HG03159 (cell line): ENCODE measurements around the gene CHD3.
A peak's percentile ranks its signal among the peaks of the same experiment; 100 is the strongest.

Experiments
- ATAC-seq: cut with Tn5 transposase; IDR thresholded peaks from one replicate; pipeline ENCODE4 v1.9.1; 2021; ENCODE audit warnings: mild to moderate bottlenecking, moderate library complexity; ENCODE audit not compliant: unreplicated experiment

CHD3 gene

DNA sequence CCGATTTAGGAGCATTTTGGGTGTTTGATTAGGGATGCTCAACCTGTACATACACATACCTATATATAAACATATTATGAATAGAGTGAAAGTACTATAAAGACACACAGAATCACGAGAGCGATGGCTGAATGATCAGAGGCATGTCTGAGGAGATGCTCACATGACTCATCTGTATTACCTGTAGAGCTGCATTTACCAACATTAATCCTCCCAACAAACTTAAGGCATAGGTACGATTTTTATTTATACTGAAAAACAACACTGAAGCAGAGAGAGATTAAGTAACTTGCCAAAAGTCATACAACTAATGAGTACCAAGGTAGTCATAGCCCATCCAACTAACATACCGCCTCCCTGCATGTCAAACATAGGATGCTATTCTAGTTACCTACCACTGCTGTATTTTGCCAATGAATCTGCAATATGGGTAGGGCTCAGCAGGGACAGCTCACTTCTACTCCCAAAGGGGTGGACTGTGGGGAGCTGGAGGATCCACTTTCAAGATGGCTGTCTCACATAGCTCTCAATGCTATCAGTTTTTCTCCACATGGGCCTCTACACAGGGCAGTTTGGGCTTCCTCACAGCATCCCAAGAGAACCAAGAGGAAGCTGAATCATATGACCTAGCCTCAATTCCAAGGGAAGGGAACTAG is 23.5 kb upstream of the CHD3 start:
- no peak for ATAC-seq

DNA sequence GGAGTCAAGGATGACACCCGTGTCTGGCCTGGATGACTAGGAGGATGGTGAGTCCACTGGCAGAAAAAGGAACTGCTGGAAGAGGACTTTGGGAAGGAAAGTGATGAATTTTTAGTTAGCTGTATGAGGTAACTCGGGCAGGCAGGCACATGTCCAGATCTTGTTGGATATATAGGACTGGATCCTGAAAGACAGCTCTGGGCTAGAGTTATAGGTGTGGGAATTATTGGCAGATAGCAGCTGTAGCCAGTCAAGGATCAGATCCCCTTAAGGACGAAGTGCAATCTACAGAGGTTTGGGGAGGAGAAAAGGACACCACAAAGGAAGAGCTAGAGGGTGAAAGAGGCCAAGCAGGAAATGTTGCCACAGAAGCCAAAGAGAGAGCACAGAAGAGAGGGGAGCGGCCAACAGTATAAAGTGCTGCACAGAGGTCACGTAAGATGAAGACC is 20.7 kb upstream of the CHD3 start:
- ATAC-seq = no peak

DNA sequence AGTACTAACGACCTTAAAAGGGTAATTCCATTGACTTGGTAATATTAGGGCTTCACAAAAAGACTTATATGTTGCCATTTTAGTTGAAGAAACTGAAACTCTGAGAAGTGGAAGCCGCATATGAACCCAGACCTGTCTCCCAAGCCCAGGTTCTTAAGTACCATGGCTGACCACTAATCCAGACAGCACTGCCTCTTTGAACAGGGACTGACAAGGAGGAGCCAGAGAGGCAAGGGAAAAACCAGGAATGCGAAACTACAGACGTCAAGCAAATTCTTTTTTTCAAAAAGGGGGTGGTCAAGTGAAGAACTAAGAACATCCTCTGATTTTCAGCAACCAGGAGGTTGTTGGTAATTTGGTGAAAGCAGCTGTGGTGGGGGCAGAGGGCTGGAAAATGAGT is 15.5 kb upstream of the CHD3 start:
- ATAC-seq = no peak

DNA sequence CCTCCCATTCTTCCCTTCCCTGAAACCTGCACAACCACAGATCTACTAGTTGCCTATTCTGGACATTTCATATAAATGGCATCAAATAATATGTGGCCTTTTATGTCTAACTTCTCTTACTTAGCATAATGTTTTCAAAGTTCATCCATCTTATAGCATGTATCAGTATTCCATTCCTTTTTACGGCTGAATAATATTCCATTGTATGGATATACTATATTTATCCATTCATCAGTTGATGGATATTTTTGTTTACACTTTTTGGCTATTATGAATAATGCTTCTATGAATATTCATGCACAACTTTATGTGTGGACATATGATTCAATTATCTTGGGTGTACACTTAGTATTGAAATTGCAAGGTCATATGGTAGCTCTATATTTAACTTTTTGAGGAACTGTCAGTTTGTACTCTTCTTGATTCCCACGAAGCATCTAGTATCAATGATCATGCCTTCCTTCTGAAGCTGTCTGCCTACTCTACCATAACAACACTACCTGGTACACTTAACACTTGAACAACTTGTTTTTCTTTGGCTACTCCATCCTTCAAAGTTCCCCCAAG is 12.7 kb upstream of the CHD3 start:
- no peak for ATAC-seq

DNA sequence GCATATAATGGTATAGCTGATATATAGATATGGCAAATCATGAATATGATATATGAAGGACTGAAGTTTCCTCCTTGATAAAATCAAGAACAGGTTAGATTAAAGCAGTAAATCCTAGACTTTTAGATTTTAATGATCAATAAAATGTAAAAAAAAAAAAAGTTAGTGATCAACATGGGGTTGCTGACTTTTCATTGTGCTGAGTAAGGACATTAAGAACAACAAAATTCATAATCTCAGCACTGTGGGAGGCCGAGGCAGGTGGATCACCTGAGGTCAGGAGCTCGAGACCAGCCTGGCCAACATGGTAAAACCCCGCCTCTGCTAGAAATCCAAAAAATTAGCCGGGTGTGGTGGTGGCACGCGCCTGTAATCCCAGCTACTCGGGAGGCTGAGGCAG is 10.4 kb upstream of the CHD3 start:
- no peak for ATAC-seq

DNA sequence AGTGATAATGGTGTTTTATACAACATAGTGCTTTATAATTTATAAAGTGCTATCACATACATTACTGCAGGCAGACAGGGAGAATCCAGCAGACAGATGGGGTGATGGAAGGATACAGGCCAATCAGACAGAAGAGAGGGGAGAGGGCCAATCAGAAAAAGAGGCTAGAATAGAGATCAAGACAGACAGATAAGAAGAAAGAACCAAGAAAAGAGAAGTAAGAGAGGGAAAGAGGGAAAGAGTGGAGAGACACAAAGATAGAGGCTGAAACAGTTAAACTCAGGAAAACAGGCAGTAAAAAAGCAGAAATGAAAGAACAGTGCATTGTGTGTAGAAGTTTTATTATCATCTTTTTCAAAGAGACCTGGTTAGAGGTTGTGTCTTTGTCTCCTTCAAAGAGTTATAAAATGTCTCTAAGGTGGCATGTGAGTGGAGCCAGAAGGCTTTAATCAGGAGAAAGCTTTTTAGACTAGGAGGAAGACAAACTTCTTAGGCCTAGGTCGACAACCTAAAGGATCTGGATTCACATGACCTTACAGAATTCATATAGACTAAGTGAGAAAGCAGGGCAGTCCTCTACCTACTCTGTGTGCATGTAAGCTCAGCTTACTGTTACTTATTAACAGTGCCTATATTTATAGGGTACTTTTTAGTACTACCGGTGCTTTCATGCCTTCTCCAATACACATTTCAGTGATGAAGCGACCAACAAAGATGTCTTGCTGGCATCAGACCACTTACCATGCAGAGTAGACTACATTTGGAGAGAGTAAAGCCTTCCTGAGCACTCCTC is 8.3 kb upstream of the CHD3 start:
- no peak for ATAC-seq

DNA sequence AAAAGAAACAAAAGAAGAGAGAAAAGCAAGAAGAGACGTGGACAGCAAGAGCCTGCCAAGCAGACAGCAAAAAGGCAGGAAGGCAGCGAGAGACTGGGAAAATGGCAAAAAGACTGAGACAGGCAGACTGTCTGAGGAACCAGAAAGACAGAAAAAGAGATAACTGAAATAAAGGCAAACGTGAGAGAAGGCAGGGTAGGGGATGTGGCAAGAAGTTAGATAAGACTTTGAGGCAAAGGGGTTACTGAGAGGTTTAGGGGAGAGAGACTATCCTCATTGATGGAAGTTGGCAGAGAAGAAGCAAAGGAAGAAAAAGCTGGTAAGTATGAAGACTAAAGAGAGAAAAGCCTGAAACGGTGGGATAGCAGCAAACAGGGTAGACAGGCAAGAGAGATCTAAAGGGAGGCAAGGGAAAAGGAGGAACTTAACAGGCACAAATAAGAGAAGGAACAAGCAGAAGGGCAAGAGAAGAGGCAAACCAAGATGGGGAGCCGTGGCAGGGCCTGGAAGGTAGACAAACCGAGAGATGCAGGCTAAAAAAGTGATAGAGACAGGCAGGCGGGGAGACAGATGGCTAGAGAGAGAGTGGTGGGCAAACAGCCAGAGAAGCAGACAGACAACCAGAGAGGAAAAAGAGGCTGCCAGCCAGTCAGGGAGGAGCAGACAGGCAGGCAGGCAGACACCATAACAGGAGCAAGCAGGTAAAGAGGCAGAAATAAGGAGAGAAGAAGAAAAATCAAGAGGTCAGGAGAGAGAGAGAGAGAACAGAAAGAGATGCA is 7.1 kb upstream of the CHD3 start:
- ATAC-seq = no peak

DNA sequence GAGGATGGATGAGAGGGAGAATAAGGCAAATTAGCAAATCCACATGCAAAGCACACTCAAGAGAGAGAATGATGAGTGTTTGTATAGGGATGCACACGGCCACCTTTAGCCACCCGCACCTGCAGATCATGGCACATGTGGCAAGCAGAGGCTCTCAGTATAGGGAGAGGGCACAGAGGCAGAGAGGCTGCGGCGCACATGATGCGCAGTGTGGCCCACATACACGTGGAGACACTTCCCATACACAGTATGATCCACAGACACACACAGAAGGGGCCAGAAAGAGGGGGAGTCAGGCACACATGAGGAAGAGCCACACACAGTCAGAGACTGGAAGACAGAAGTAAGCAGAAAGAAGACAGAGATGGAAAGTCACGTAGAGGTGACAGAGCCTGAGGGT is 6.5 kb upstream of the CHD3 start:
- no peak for ATAC-seq

DNA sequence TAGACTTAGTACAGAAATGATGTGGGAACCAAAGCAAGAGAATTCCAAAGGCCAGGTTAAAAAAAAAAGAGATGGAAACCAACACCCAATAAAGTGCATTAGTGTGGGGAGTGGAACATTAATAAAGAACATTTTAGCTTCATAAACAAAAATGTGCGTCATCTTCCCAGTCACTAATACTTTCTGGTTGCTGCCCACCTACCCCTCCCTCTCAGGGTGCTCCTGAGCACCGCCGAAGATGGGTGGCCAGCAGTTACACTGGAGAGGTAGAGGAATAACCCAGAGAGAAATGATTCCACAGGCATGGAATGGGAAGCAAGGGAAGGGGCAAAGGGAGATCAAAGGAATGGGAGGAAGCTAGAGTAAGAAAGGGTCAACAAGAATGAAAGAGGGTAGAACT is 6.0 kb upstream of the CHD3 start:
- no peak for ATAC-seq

DNA sequence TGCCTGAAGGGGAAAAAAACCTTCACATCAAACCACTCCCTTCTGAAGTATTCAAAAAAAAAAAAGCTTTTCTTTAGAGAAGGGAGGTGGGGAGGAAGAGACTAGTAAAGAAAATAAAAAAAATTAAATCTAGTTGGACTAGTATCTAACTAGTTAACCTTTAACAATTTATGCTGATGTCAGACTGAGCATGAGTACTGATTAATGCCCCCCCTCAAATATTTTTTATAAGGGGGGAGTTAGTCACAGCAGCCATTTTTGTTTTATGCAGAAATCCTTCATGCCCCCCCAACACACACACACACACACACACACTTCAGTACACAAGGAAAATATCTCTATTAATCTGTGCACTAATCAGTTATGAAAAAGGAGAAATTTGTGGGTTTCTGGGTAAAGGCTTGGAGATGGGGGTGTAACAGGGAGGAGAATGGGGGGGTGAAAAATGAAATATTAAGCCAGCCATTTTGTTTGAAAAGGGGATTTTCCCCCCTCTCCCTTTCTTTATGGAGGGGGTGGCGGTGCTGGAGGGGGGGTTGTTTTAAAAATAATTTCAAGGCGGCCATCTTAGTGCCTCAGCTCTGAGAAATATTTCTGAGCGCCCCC is 4.7 kb upstream of the CHD3 start:
- no peak for ATAC-seq

DNA sequence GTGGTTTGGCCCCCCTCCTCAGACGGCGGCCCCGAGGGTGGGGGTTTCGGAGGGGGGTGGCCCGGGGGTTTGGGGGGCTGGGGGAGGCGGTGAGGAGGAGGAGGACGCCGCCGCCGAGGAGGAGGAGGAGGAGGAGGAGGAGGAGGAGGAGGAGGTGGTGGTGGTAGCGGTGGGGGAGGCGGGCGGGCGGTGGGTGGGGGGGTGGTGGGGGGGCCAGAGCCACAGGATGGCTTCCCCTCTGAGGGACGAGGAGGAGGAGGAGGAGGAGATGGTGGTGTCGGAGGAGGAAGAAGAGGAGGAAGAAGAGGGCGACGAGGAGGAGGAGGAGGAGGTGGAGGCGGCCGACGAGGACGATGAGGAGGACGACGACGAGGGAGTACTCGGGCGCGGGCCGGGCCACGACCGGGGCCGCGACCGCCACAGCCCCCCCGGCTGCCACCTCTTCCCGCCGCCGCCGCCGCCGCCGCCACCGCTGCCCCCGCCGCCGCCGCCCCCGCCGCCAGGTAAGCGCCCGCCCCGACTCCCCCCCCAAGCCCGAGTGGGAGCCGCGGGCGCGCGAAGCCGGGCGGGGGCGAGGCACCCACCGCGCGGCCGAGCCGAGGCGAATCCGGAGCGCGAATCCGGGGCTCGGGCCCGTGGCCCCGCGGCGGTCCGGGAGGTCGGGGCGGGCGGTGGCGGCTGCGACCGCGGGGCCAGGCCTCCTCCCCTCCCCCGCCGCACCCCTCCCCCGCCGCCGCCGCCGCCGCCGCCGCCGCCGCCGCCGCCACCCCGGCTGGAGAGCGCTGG is 3.8 kb upstream of the CHD3 start:
- ATAC-seq = no peak

DNA sequence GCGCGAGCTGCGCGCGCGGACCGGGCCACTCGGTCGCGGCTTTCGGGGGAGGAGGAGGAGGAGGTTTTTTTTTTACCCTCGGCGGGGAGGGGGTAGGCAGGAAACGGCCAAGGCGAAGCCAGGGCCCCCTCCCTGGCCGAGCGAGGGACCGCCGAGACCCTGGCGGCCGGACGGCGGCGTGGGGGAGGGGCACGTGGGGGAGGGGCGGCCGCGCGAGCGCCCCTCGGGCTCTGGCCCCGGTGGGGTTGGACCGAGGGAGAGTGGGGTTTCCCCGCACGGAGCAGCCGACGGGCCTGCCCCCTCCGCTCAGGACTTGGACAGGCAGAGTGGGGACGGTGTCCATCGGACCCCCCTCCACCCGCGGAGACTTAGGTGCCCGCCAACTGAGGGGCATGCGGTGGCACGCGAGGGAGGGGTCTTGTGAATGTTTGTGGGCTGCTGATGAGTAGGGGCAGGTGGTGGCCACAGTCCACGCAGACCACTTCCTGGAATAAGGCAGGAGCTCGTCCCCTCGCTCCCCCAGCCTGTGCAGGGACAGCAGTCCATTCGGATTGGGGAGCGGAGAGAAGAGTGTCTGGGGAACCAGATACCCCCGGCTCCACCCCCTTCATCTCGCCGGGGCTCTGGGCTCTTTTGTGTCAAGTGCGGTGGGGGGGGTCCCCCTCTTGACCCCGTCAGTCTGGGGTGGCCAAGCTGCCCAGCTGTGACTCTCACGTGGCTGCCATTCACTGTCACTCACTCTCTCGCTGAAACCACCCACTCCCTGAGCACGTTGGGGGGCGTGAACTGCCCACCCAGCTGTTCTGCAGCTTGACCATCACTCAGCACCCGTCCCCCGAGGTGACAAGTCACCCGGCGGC is 3.0 kb upstream of the CHD3 start:
- no peak for ATAC-seq

DNA sequence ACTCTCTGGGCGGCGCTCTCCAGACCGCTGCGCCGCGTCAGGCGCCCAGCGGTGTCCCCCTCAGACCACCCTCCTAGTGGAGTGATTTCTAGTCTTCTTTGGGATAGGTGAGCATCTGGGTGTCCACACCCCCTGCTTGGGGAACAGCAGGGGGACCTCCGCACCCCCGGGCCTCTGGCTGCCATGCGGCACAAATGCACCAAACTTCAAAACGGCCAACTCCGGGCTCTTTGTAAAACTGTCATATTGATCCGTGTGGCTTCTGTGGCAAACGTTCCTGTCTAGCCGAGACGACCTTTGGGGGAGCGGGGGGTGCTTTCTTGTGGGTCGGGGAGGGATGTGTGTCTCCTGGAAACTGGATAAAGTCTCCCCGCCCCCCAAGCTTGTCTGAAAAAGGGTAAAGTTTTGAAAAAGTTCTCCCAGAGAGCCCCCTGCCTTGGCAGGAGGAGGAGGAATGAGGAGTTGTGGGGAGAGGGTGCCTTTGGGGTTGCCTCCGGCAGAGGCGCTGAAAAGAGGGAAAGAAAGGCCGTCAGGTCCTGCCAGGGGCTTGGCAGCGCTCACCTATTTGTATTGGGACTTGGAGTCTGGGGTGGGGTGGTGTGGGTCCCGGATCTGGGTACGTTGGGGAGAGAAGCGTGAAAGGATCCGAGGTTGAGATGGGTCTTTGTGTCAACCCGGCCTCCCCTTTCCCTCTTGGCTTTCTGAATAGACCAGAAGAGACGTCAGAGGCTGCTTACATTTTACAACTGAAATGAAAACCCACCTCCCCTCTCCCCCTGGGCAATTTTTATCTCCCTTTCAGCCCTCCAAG is 2.2 kb upstream of the CHD3 start:
- ATAC-seq = no peak

DNA sequence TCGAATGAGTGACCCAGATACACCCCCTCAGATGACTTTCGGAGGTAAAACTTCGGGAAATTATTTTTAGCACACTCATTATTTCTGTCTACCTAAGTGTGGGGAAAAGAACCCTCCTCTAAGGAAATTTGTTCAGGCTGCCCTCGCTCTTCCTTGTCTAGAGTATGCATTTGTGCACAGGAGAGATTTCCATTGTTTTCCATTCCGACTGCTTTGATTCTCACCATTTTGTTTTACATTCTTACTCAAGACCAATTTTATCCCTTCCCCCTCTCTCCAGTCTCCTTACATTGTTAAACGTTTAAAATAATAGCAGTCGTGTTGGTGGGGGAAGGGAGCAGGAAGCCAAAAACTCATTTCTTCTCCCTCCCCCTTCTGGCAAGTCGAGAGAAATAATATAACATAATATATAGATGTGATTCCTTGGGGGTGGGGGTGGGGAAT is 1.5 kb upstream of the CHD3 start:
- no peak for ATAC-seq

DNA sequence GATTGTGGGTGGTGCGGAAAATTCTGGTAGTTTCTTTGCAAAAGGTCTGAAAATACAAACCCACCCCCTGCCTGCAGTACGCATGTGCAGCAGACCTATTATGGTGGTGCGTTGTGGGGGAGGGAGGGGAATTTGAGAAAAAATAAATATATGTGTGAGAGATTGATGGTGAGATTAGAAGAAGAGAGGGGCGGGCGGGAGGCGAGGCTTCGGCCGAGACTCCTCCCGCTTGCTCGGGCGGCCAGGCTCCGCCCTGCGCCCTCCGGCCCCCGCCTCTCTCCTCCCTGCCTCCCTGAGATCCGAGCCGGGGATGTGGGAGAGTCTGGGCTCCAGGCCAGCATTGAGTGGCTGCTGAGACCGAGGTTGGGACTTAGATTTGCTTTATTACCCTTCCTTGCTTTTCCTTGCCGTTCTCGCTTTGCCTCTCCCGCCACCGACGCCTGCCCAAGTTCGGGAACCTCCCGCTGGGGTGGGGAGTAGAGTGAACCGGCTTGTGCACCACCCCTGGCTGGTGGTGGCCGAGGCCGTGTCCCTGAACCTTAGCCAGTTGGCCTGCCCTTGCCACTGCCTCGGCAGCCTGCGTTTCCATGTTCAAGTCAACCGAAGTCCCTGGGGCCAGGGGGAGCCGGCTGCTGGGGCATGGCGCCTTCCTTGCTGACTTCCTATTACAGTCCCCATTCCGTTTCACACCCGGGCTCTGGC is 956 bp upstream of the CHD3 start:
- peak; percentile 36 for ATAC-seq

DNA sequence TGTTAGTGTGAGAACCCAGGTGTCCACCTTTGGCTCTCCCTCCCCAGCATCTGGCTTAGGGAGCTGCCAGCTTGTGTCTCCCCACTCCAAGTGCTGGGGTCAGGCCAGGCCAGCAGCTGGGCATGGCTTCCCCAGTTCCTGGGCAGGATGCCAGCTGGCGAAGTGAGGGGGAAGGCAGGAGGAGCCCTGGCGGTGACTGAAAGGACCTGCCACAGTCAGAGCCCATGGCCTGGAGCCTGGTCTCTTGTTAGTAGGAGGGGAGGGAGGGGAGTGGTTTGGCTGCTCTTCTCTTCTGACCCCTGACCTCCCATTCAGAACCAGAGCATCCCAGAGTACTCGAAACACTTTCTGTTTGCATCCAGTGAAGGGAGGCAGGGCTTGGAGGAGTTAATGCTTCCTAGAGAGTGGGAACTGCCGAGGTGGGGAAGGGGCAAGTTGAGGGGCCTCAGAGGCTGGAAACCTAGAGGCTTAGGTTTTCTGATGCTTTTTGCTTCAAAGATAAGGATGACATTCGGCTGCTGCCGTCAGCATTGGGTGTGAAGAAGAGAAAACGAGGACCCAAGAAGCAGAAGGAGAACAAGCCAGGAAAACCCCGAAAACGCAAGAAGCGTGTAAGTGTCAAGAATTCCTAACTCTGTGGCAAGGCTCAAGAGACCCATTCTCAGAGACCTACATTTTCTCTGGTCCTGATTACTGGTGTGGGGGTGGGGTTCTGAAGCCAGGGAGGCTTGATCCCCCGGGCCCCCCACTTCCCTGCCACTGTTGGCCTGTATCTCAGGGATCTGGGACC is 772 bp downstream of the CHD3 start:
- ATAC-seq = no peak
